WTC11 (cell line): ENCODE data around the gene ALAS1. TPM values are rescaled to one million over a fixed set of nuclear protein-coding genes. Genes with fewer than 3 reads are reported as not detected.

Experiments used
- ATAC-seq: fragments of 200-7000 bp; cut with Tn5 transposase; 2 replicates; pipeline ENCODE4 v1.10.0; 2021; ENCODE audit warnings: mild to moderate bottlenecking, moderate library complexity
- CTCF ChIA-PET: fragments of 300-600 bp; sonication (Branson Sonifier 250); formaldehyde crosslinking; loops from one replicate; lab custom pipeline; 2021; ENCODE audit warnings: antibody characterized with exemption; lab: Charles Lee
- POLR2A ChIA-PET: fragments of 350-600 bp; sonication (Branson Sonifier 250); formaldehyde crosslinking; loops from one replicate; lab custom pipeline; 2021; ENCODE audit warnings: antibody characterized with exemption; lab: Charles Lee
- DNase-seq: peaks from one replicate; pipeline ENCODE4 v3.0.0; 2021; ENCODE audit warnings: low spot score
- H3K27ac Mint-ChIP-seq: 2 replicates; pipeline ENCODE4 v1.8.0; 2021; ENCODE audit warnings: mixed read lengths
- H3K27me3 Mint-ChIP-seq: 2 replicates; pipeline ENCODE4 v1.8.0; 2021; ENCODE audit warnings: low read depth, mild to moderate bottlenecking, moderate library complexity, mixed read lengths
- H3K36me3 Mint-ChIP-seq: 2 replicates; pipeline ENCODE4 v1.8.0; 2021; ENCODE audit warnings: mixed read lengths
- H3K4me1 Mint-ChIP-seq: 2 replicates; pipeline ENCODE4 v1.8.0; 2022; ENCODE audit warnings: mixed read lengths
- H3K4me3 Mint-ChIP-seq: 2 replicates; pipeline ENCODE4 v1.8.0; 2021; ENCODE audit warnings: mild to moderate bottlenecking, moderate library complexity, mixed read lengths
- H3K9me3 Mint-ChIP-seq: 2 replicates; pipeline ENCODE4 v1.8.0; 2021; ENCODE audit warnings: mixed read lengths
- GRHL2 ChIP-seq: fragments of 250-450 bp; sonication (Bioruptor Pico); IDR thresholded peaks from 2 replicates; pipeline ENCODE4 v1.8.0; 2022; ENCODE audit warnings: mild to moderate bottlenecking, moderate library complexity; ENCODE audit not compliant: insufficient replicate concordance, severe bottlenecking
- GTF2I ChIP-seq: fragments of 250-450 bp; sonication (Bioruptor Pico); conservative IDR thresholded peaks from 2 replicates; pipeline ENCODE4 v1.4.0; 2021; ENCODE audit warnings: mild to moderate bottlenecking
- IRF2 ChIP-seq: sonication (generic); formaldehyde crosslinking; IDR thresholded peaks from 2 replicates; pipeline ENCODE4 v1.8.0; 2022; ENCODE audit warnings: low read depth, missing genetic modification reagents, borderline replicate concordance
- JUN ChIP-seq: sonication (generic); formaldehyde crosslinking; IDR thresholded peaks from 2 replicates; pipeline ENCODE4 v1.8.0; 2023; ENCODE audit warnings: mild to moderate bottlenecking, missing genetic modification reagents
- KAT7 ChIP-seq: sonication (generic); formaldehyde crosslinking; IDR thresholded peaks from 2 replicates; pipeline ENCODE4 v1.8.1; 2023; ENCODE audit warnings: missing genetic modification reagents, mild to moderate bottlenecking, borderline replicate concordance
- NR1H2 ChIP-seq: sonication (generic); formaldehyde crosslinking; IDR thresholded peaks from 2 replicates; pipeline ENCODE4 v1.9.0; 2021; ENCODE audit warnings: mild to moderate bottlenecking, moderate library complexity, missing genetic modification reagents
- OVOL2 ChIP-seq: fragments of 250-450 bp; sonication (Bioruptor Pico); IDR thresholded peaks from 2 replicates; pipeline ENCODE4 v1.9.0; 2021; ENCODE audit warnings: mild to moderate bottlenecking, borderline replicate concordance
- RELA ChIP-seq: sonication (generic); formaldehyde crosslinking; IDR thresholded peaks from 2 replicates; pipeline ENCODE4 v1.8.1; 2022; ENCODE audit warnings: missing genetic modification reagents, mild to moderate bottlenecking, borderline replicate concordance
- SMAD4 ChIP-seq: sonication (generic); formaldehyde crosslinking; IDR thresholded peaks from 2 replicates; pipeline ENCODE4 v1.8.0; 2022; ENCODE audit warnings: mild to moderate bottlenecking, missing genetic modification reagents
- SP1 ChIP-seq: sonication (generic); formaldehyde crosslinking; conservative IDR thresholded peaks from 2 replicates; pipeline ENCODE4 v1.8.1; 2022; ENCODE audit warnings: missing genetic modification reagents
- TP53 ChIP-seq: sonication (generic); formaldehyde crosslinking; IDR thresholded peaks from 2 replicates; pipeline ENCODE4 v1.8.1; 2023; ENCODE audit warnings: mild to moderate bottlenecking, missing genetic modification reagents
- ZNF219 ChIP-seq: sonication (generic); formaldehyde crosslinking; IDR thresholded peaks from 2 replicates; pipeline ENCODE4 v1.8.0; 2023; ENCODE audit warnings: missing genetic modification reagents, mild to moderate bottlenecking, borderline replicate concordance
- total RNA-seq: library from RNA; stranded (reverse); gene quantifications from 3 replicates; pipeline ENCODE4 v1.2.3, GENCODE V29; 2021
- TF ChIP-seq, protein P1 (sequence below): sonication (generic); formaldehyde crosslinking; IDR thresholded peaks from 2 replicates; pipeline ENCODE4 v1.8.0; 2022; ENCODE audit warnings: mild to moderate bottlenecking, missing genetic modification reagents
- TF ChIP-seq, protein P2 (sequence below): sonication (generic); formaldehyde crosslinking; IDR thresholded peaks from 2 replicates; pipeline ENCODE4 v1.8.0; 2023; ENCODE audit warnings: missing genetic modification reagents, mild to moderate bottlenecking, borderline replicate concordance
- TF ChIP-seq, protein P3 (sequence below): sonication (generic); formaldehyde crosslinking; IDR thresholded peaks from 2 replicates; pipeline ENCODE4 v1.8.0; 2022; ENCODE audit warnings: mild to moderate bottlenecking, missing genetic modification reagents
- TF ChIP-seq, protein P4 (sequence below): sonication (generic); formaldehyde crosslinking; IDR thresholded peaks from 2 replicates; pipeline ENCODE4 v1.8.1; 2023; ENCODE audit warnings: mild to moderate bottlenecking, moderate library complexity, missing genetic modification reagents
- TF ChIP-seq, protein P5 (sequence below): sonication (generic); formaldehyde crosslinking; IDR thresholded peaks from 2 replicates; pipeline ENCODE4 v1.8.1; 2023; ENCODE audit warnings: mild to moderate bottlenecking, missing genetic modification reagents, moderate library complexity
- TF ChIP-seq, protein P6 (sequence below): sonication (generic); formaldehyde crosslinking; IDR thresholded peaks from 2 replicates; pipeline ENCODE4 v1.8.1; 2023; ENCODE audit warnings: mild to moderate bottlenecking, missing genetic modification reagents, moderate library complexity
- TF ChIP-seq, protein P7 (sequence below): sonication (generic); formaldehyde crosslinking; IDR thresholded peaks from 2 replicates; pipeline ENCODE4 v1.8.0; 2022; ENCODE audit warnings: mild to moderate bottlenecking, missing genetic modification reagents
- TF ChIP-seq, protein P8 (sequence below): sonication (generic); formaldehyde crosslinking; conservative IDR thresholded peaks from 2 replicates; pipeline ENCODE4 v1.8.1; 2022; ENCODE audit warnings: mild to moderate bottlenecking, missing genetic modification reagents
- TF ChIP-seq, protein P9 (sequence below): sonication (generic); formaldehyde crosslinking; IDR thresholded peaks from 2 replicates; pipeline ENCODE4 v1.8.0; 2023; ENCODE audit warnings: missing genetic modification reagents

Gene ALAS1
- total RNA-seq, 1 experiment from 2014 or later = 39.1 TPM

DNA sequence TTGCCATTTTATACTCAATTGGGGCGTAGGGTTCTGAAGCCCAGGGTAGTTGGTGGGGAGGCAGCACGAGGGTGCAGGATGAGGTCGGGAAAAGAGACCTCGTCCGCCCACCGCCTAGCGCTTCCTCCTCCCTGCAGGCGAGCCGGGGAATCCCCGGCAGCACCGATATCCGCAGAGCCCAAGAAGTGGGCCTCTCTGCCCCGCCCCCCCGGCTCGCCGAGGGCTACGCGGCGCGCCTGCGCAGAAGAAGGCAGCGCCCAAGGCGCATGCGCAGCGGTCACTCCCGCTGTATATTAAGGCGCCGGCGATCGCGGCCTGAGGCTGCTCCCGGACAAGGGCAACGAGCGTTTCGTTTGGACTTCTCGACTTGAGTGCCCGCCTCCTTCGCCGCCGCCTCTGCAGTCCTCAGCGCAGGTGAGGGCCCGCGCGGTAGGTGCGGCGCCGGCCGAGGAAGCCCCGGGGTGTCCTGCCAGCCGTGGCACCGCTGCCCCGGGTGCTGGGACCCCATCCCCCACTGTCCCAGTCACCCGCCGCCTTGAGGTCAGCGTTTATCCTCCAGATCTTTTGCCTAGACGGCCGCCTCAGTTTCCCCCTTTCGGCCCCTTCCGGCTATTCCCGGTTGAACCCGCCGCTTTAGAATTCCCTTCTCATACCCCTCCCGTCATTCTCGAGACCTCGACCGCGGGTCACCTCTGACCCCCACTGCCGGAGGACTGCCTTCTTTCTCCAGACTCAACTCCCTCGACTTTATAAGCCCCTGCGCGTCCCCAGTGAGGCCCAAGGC lies at the start of gene ALAS1 (continued):
- TF ChIP-seq OVOL2 = no peak
- TF ChIP-seq SMAD4 = no peak
- no peak for TF ChIP-seq IRF2 (CRISPR knock-in tag)
- no peak for TF ChIP-seq JUN (CRISPR knock-in tag)
- TF ChIP-seq GTF2I = no peak
- TF ChIP-seq, protein P1, sequence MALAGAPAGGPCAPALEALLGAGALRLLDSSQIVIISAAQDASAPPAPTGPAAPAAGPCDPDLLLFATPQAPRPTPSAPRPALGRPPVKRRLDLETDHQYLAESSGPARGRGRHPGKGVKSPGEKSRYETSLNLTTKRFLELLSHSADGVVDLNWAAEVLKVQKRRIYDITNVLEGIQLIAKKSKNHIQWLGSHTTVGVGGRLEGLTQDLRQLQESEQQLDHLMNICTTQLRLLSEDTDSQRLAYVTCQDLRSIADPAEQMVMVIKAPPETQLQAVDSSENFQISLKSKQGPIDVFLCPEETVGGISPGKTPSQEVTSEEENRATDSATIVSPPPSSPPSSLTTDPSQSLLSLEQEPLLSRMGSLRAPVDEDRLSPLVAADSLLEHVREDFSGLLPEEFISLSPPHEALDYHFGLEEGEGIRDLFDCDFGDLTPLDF (CRISPR knock-in tag) = no peak
- TF ChIP-seq, protein P2, sequence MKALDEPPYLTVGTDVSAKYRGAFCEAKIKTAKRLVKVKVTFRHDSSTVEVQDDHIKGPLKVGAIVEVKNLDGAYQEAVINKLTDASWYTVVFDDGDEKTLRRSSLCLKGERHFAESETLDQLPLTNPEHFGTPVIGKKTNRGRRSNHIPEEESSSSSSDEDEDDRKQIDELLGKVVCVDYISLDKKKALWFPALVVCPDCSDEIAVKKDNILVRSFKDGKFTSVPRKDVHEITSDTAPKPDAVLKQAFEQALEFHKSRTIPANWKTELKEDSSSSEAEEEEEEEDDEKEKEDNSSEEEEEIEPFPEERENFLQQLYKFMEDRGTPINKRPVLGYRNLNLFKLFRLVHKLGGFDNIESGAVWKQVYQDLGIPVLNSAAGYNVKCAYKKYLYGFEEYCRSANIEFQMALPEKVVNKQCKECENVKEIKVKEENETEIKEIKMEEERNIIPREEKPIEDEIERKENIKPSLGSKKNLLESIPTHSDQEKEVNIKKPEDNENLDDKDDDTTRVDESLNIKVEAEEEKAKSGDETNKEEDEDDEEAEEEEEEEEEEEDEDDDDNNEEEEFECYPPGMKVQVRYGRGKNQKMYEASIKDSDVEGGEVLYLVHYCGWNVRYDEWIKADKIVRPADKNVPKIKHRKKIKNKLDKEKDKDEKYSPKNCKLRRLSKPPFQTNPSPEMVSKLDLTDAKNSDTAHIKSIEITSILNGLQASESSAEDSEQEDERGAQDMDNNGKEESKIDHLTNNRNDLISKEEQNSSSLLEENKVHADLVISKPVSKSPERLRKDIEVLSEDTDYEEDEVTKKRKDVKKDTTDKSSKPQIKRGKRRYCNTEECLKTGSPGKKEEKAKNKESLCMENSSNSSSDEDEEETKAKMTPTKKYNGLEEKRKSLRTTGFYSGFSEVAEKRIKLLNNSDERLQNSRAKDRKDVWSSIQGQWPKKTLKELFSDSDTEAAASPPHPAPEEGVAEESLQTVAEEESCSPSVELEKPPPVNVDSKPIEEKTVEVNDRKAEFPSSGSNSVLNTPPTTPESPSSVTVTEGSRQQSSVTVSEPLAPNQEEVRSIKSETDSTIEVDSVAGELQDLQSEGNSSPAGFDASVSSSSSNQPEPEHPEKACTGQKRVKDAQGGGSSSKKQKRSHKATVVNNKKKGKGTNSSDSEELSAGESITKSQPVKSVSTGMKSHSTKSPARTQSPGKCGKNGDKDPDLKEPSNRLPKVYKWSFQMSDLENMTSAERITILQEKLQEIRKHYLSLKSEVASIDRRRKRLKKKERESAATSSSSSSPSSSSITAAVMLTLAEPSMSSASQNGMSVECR (CRISPR knock-in tag) = peak; percentile 70; the same call in 1 of the 2 replicates
- TF ChIP-seq, protein P3, sequence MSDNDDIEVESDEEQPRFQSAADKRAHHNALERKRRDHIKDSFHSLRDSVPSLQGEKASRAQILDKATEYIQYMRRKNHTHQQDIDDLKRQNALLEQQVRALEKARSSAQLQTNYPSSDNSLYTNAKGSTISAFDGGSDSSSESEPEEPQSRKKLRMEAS = peak; percentile 80
- TF ChIP-seq, protein P4, sequence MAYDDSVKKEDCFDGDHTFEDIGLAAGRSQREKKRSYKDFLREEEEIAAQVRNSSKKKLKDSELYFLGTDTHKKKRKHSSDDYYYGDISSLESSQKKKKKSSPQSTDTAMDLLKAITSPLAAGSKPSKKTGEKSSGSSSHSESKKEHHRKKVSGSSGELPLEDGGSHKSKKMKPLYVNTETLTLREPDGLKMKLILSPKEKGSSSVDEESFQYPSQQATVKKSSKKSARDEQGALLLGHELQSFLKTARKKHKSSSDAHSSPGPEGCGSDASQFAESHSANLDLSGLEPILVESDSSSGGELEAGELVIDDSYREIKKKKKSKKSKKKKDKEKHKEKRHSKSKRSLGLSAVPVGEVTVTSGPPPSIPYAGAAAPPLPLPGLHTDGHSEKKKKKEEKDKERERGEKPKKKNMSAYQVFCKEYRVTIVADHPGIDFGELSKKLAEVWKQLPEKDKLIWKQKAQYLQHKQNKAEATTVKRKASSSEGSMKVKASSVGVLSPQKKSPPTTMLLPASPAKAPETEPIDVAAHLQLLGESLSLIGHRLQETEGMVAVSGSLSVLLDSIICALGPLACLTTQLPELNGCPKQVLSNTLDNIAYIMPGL = 0 out of 2 replicates have a peak, but pooled peaks have one; percentile 58

DNA sequence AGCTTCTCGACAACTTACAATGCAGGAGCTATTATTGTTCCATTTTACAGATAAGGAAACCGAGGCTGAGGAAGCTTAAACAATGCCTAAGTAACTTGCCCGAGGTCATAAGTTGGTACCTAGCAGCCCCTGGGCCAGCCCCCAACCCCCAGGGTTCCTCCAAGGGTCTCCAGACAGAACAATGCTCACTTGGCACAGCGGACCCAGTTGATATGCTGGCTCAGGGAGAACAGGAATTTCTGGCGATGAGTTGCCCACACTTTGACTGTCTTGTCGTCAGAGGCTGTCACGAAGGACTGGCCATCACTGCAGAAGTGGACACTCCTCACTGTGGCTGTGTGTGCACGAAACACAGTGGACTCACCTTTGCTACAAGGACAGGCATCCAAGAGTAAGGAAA lies 48.9 kb upstream of the ALAS1 start:
- H3K4me1 Mint-ChIP-seq = peaks cover 16% of the 10 kb centered on the region
- no peaks in the 10 kb centered on the region for H3K27me3 Mint-ChIP-seq
- H3K36me3 Mint-ChIP-seq = peaks cover 28% of the 10 kb centered on the region
- no peak for DNase-seq
- H3K27ac Mint-ChIP-seq = no peak overlapping the region
- no peak for ATAC-seq
- H3K9me3 Mint-ChIP-seq = no peaks in the 10 kb centered on the region
- ChIA-PET CTCF (interaction anchor here (1.0 to 1.5 kb wide), 2 partner anchors 122 to 147 kb away, joined by 3 to 6 read pairs; no protein-coding TSS in a partner anchor), POLR2A (no interaction called here)
- H3K4me3 Mint-ChIP-seq = no peak overlapping the region
- TF ChIP-seq GRHL2 (no peak), TP53 (CRISPR knock-in tag) (no peak), SMAD4 (no peak), KAT7 (CRISPR knock-in tag) (no peak), JUN (CRISPR knock-in tag) (no peak), RELA (CRISPR knock-in tag) (no peak), NR1H2 (no peak), SP1 (no peak), ZNF219 (CRISPR knock-in tag) (no peak)
- TF ChIP-seq, protein P5, sequence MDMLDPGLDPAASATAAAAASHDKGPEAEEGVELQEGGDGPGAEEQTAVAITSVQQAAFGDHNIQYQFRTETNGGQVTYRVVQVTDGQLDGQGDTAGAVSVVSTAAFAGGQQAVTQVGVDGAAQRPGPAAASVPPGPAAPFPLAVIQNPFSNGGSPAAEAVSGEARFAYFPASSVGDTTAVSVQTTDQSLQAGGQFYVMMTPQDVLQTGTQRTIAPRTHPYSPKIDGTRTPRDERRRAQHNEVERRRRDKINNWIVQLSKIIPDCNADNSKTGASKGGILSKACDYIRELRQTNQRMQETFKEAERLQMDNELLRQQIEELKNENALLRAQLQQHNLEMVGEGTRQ (CRISPR knock-in tag) = no peak
- TF ChIP-seq, protein P6, sequence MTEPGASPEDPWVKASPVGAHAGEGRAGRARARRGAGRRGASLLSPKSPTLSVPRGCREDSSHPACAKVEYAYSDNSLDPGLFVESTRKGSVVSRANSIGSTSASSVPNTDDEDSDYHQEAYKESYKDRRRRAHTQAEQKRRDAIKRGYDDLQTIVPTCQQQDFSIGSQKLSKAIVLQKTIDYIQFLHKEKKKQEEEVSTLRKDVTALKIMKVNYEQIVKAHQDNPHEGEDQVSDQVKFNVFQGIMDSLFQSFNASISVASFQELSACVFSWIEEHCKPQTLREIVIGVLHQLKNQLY = no peak
- TF ChIP-seq, protein P7, sequence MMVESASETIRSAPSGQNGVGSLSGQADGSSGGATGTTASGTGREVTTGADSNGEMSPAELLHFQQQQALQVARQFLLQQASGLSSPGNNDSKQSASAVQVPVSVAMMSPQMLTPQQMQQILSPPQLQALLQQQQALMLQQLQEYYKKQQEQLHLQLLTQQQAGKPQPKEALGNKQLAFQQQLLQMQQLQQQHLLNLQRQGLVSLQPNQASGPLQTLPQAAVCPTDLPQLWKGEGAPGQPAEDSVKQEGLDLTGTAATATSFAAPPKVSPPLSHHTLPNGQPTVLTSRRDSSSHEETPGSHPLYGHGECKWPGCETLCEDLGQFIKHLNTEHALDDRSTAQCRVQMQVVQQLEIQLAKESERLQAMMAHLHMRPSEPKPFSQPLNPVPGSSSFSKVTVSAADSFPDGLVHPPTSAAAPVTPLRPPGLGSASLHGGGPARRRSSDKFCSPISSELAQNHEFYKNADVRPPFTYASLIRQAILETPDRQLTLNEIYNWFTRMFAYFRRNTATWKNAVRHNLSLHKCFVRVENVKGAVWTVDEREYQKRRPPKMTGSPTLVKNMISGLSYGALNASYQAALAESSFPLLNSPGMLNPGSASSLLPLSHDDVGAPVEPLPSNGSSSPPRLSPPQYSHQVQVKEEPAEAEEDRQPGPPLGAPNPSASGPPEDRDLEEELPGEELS (CRISPR knock-in tag) = no peak
- TF ChIP-seq, protein P8, sequence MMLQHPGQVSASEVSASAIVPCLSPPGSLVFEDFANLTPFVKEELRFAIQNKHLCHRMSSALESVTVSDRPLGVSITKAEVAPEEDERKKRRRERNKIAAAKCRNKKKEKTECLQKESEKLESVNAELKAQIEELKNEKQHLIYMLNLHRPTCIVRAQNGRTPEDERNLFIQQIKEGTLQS (CRISPR knock-in tag) = no peak
- TF ChIP-seq, protein P9, sequence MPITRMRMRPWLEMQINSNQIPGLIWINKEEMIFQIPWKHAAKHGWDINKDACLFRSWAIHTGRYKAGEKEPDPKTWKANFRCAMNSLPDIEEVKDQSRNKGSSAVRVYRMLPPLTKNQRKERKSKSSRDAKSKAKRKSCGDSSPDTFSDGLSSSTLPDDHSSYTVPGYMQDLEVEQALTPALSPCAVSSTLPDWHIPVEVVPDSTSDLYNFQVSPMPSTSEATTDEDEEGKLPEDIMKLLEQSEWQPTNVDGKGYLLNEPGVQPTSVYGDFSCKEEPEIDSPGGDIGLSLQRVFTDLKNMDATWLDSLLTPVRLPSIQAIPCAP (CRISPR knock-in tag) = no peak
